Kidney (tissue), 14 donors: ENCODE measurements around the gene DCLK1. TPM values are rescaled to one million over a fixed set of nuclear protein-coding genes. Genes with fewer than 3 reads are reported as not detected.

Source experiments
- DNase-seq, 5 donors: peaks; one replicate each; pipeline ENCODE4 v3.0.0-alpha.2; 2013 to 2020
- FAIRE-seq: peaks from 2 replicates; lab custom pipeline; 2012; peaks lifted over from hg19 to GRCh38; lab: Jason Lieb, UNC
- H3K27ac ChIP-seq, 2 donors: one replicate each; pipeline ENCODE4 v1.7.0; 2013; ENCODE audit warnings: low read depth in 2 of 2, low read length in 2 of 2, inconsistent platforms in 1 of 2
- H3K27me3 ChIP-seq: one replicate; pipeline ENCODE4 v1.7.1; 2013; ENCODE audit warnings: low read length, inconsistent platforms; ENCODE audit not compliant: control insufficient read depth, insufficient read depth
- H3K36me3 ChIP-seq, 3 donors: one replicate each; pipeline versions ENCODE4 v1.7.0 to v1.7.1; 2013; ENCODE audit warnings: low read length in 3 of 3, control low read depth in 1 of 3, inconsistent platforms in 1 of 3; ENCODE audit not compliant: insufficient read depth in 3 of 3, control insufficient read depth in 2 of 3
- H3K4me1 ChIP-seq, 3 donors: one replicate each; pipeline versions ENCODE4 v1.7.0 to v1.7.1; 2013; ENCODE audit warnings: low read length in 3 of 3, inconsistent platforms in 1 of 3, low read depth in 1 of 3; ENCODE audit not compliant: control insufficient read depth in 2 of 3, insufficient read depth in 2 of 3
- H3K4me3 ChIP-seq, 3 donors: one replicate each; pipeline versions ENCODE4 v1.7.0 to v1.8.1; 2013; ENCODE audit warnings: low read length in 3 of 3, control low read depth in 1 of 3, inconsistent platforms in 1 of 3
- H3K9ac ChIP-seq, 3 donors: one replicate each; pipeline versions ENCODE4 v1.7.0 to v1.7.1; 2013; ENCODE audit warnings: low read length in 3 of 3, control low read depth in 1 of 3, inconsistent platforms in 1 of 3
- H3K9me3 ChIP-seq, 3 donors: one replicate each; pipeline versions ENCODE4 v1.7.0 to v1.7.1; 2013; ENCODE audit warnings: low read length in 3 of 3, control low read depth in 1 of 3, inconsistent platforms in 1 of 3; ENCODE audit not compliant: control insufficient read depth in 2 of 3, insufficient read depth in 1 of 3
- CTCF ChIP-seq: IDR thresholded peaks from 3 replicates; pipeline ENCODE4 v1.5.1; 2012; ENCODE audit warnings: mild to moderate bottlenecking, moderate library complexity, borderline replicate concordance; ENCODE audit not compliant: insufficient read depth; ENCODE audit errors: extremely low read depth
- intact Hi-C: fragments of 100-400 bp; cut with DNase I; formaldehyde crosslinking; loops from one replicate; pipeline ENCODE4 v1.11.1; 2022
- polyA plus RNA-seq: library from polyadenylated mRNA; stranded (reverse); fragments of 350-450 nt; fragmentation: Illumina TruSeq; extraction: RNeasy Lipid Tissue Mini Kit (QIAGEN cat#74804); gene quantifications from one replicate; pipeline ENCODE4 v1.2.3, GENCODE V29; 2014; ENCODE audit warnings: low read depth, low replicate concordance; ENCODE audit not compliant: insufficient read depth
- total RNA-seq: library from RNA; stranded (reverse); fragmentation: NEBNext Ultra II Directional; extraction: Animal tissue kit (Norgen Biotek cat#: 25700); gene quantifications from one replicate; pipeline ENCODE4 v1.2.1, GENCODE V29; 2021
- donor health status: control.
- donor health status: control.
- donor health status: control.
- donor health status: control.
- donor health status: control.
- donor health status: DM: yes; HTN: yes; CAD: no.
- donor health status: Normal renal cell carcinoma (clear cell type).

Gene DCLK1
- total and polyA plus RNA-seq, 2 donors from 2014 or later: 0.73 to 8.3 TPM

- Histone ChIP-seq H3K27me3 (no peaks in the 10 kb centered on the region), H3K9ac (no peak overlapping the region), H3K27ac (no peak overlapping the region), H3K9me3 (no peaks in the 10 kb centered on the region), H3K4me1 (peaks cover 0 to 2% (median 0%) of the 10 kb centered on the region in 3 donors), H3K4me3 (no peak overlapping the region), H3K36me3 (no peaks in the 10 kb centered on the region)
- no peak for TF ChIP-seq CTCF
- no peak for FAIRE-seq
- intact Hi-C loops: no loop called here
- no peak for DNase-seq
These were observed 100.4 kb downstream of the DCLK1 start for GRCh38 chr13:36030670-36031331.

- Histone ChIP-seq H3K9me3 (no peaks in the 10 kb centered on the region), H3K36me3 (no peaks in the 10 kb centered on the region), H3K27me3 (no peaks in the 10 kb centered on the region), H3K4me1 (peaks cover 0 to 2% (median 0%) of the 10 kb centered on the region in 3 donors), H3K27ac (no peak overlapping the region), H3K4me3 (no peak overlapping the region), H3K9ac (no peak overlapping the region)
- FAIRE-seq (no peak), DNase-seq (no peak)
- intact Hi-C loops: no loop called here
- no peak for TF ChIP-seq CTCF
These were observed 102.0 kb downstream of the DCLK1 start for GRCh38 chr13:36029166-36029565.

GRCh38 chr13:36028359-36029025 is 102.7 kb downstream of the DCLK1 start:
- Histone ChIP-seq H3K36me3 (no peaks in the 10 kb centered on the region), H3K27me3 (no peaks in the 10 kb centered on the region), H3K27ac (no peak overlapping the region), H3K9ac (no peak overlapping the region), H3K4me1 (peaks cover 0 to 2% (median 0%) of the 10 kb centered on the region in 3 donors), H3K4me3 (no peak overlapping the region), H3K9me3 (no peaks in the 10 kb centered on the region)
- DNase-seq (no peak), FAIRE-seq (no peak)
- intact Hi-C loops: no loop called here
- no peak for TF ChIP-seq CTCF
